ENCODE measurements around the gene JUP.

JUP gene

DNA sequence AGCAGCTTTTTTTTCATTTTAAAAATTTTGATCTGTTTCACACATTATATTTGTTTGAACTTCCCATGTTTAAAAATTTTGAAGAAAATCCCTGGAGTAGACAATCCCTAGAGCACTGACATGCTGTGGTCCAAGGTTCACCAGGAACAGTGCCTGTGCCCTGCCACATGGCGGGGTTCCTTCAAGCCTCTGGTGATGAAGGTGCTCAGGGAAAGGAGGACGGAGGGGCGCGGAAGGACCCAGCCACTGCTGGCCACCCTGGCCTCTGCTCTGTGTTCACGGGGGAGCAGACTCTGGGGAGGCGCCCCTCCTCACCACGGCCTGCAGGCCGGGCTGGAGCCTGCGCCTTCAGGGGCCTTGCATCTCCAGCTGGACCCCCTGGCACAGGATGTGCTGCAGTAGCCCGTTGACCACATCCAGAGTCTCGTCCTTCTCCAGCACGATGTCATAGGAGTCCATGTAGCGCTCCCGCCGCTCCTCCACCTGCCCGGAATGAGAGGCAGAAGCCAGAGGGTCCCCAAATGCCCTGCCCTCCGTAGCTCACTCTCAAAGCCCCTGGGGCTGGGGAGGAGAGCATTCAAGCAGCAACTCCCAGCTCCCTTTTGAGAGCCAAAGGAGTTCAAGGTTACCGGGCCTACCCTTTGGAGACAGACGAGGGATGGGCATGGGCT lies 38.8 kb upstream of the JUP start:
- no peak overlapping the region for H3K4me3 ChIP-seq (ENCODE audit: insufficient read depth, low read length, poor library complexity, severe bottlenecking)
- no peaks in the 10 kb centered on the region for H3K9me2 ChIP-seq (replicated peaks; ENCODE audit: insufficient read depth, low read length)
- no peaks in the 10 kb centered on the region for H3K79me2 ChIP-seq (ENCODE audit: insufficient read depth, low read length)
- no peaks in the 10 kb centered on the region for H4K20me1 ChIP-seq (ENCODE audit: low read depth, low read length)
- no peaks in the 10 kb centered on the region for H3K9me3 ChIP-seq (ENCODE audit: insufficient read depth, low read length)
- H3K4me2 ChIP-seq (ENCODE audit: low read depth, low read length, poor library complexity, severe bottlenecking) = no peak overlapping the region
- no peaks in the 10 kb centered on the region for H3F3A ChIP-seq (ENCODE audit: insufficient read depth)
- no peak overlapping the region for H3K9ac ChIP-seq (ENCODE audit: low read length)
- TF ChIP-seq, protein P1, sequence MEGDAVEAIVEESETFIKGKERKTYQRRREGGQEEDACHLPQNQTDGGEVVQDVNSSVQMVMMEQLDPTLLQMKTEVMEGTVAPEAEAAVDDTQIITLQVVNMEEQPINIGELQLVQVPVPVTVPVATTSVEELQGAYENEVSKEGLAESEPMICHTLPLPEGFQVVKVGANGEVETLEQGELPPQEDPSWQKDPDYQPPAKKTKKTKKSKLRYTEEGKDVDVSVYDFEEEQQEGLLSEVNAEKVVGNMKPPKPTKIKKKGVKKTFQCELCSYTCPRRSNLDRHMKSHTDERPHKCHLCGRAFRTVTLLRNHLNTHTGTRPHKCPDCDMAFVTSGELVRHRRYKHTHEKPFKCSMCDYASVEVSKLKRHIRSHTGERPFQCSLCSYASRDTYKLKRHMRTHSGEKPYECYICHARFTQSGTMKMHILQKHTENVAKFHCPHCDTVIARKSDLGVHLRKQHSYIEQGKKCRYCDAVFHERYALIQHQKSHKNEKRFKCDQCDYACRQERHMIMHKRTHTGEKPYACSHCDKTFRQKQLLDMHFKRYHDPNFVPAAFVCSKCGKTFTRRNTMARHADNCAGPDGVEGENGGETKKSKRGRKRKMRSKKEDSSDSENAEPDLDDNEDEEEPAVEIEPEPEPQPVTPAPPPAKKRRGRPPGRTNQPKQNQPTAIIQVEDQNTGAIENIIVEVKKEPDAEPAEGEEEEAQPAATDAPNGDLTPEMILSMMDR (IDR thresholded peaks at IDR 0.05; ENCODE audit: insufficient read depth, low read length, poor library complexity, severe bottlenecking) = no peak
- TF ChIP-seq EZH2phosphoT487 (conservative IDR thresholded peaks at IDR 0.05; ENCODE audit: low read length) = no peak
- no peak overlapping the region for H3K27ac ChIP-seq (ENCODE audit: low read depth, low read length)
- no peak overlapping the region for H2AFZ ChIP-seq (ENCODE audit: low read depth, low read length, severe bottlenecking)
- H3K36me3 ChIP-seq (ENCODE audit: low read length) = 0 out of 2 replicates have a peak, but pooled peaks cover 2% of the 10 kb centered on the region
- no peaks in the 10 kb centered on the region for H3K27me3 ChIP-seq (ENCODE audit: low read length)

DNA sequence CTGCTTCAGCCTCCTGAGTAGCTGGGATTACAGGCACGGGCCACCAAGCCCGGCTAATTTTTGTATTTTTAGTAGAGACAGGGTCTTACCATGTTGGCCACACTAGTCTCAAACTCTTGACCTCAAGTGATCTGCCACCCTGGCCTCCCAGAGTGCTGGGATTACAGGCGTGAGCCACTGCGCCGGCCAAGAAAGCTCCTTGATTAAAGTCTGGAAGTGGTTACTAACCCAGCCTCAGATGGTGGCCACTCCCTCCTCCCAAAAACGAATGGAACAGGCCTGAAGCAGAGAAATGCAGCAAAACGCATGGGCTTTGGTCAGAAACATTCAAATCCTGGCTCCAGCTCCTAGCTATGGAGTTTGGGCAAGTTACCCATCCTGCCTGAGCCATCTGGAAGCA lies 37.6 kb upstream of the JUP start:
- H3K9ac ChIP-seq (ENCODE audit: low read length) = no peak overlapping the region
- TF ChIP-seq, protein P1 (IDR thresholded peaks at IDR 0.05; ENCODE audit: insufficient read depth, low read length, poor library complexity, severe bottlenecking) = no peak
- no peak for TF ChIP-seq EZH2phosphoT487 (conservative IDR thresholded peaks at IDR 0.05; ENCODE audit: low read length)

DNA sequence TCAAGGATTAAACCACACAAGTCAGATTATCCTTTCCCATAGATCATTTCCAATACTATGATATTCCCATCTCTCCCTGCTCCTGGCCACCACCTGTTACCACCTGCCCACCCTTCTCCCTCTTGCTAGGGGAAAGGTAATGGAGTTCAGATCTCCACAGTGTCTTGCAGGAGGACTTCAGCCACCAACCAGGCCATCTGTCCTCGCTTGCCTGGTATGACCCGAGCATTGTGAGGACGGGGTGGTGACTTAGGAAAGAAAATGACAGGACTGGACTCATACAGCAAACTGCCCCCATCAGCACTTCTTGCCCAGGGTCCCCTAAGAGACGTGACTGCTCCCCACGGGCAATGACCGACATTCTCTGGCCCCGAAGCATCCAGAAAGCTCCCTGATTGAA lies 37.1 kb upstream of the JUP start:
- H3K4me2 ChIP-seq (ENCODE audit: low read depth, low read length, poor library complexity, severe bottlenecking) = no peak overlapping the region
- TF ChIP-seq, protein P1 (IDR thresholded peaks at IDR 0.05; ENCODE audit: insufficient read depth, low read length, poor library complexity, severe bottlenecking) = no peak
- no peak for TF ChIP-seq EZH2phosphoT487 (conservative IDR thresholded peaks at IDR 0.05; ENCODE audit: low read length)
- H4K20me1 ChIP-seq (ENCODE audit: low read depth, low read length) = no peaks in the 10 kb centered on the region
- H3K79me2 ChIP-seq (ENCODE audit: insufficient read depth, low read length) = no peaks in the 10 kb centered on the region
- no peaks in the 10 kb centered on the region for H3K27me3 ChIP-seq (ENCODE audit: low read length)
- no peaks in the 10 kb centered on the region for H3K9me2 ChIP-seq (replicated peaks; ENCODE audit: insufficient read depth, low read length)
- no peaks in the 10 kb centered on the region for H3K9me3 ChIP-seq (ENCODE audit: insufficient read depth, low read length)
- H3F3A ChIP-seq (ENCODE audit: insufficient read depth) = no peaks in the 10 kb centered on the region
- H3K27ac ChIP-seq (ENCODE audit: low read depth, low read length) = no peak overlapping the region
- H3K4me3 ChIP-seq (ENCODE audit: insufficient read depth, low read length, poor library complexity, severe bottlenecking) = no peak overlapping the region
- H3K36me3 ChIP-seq (ENCODE audit: low read length) = 0 out of 2 replicates have a peak, but pooled peaks cover 2% of the 10 kb centered on the region
- H2AFZ ChIP-seq (ENCODE audit: low read depth, low read length, severe bottlenecking) = no peak overlapping the region
- H3K9ac ChIP-seq (ENCODE audit: low read length) = no peak overlapping the region

More for the DNA sequence above, 37.6 kb upstream of the JUP start:
- no peaks in the 10 kb centered on the region for H3K9me2 ChIP-seq (replicated peaks; ENCODE audit: insufficient read depth, low read length)
- H3K4me3 ChIP-seq (ENCODE audit: insufficient read depth, low read length, poor library complexity, severe bottlenecking) = no peak overlapping the region
- no peak overlapping the region for H3K4me2 ChIP-seq (ENCODE audit: low read depth, low read length, poor library complexity, severe bottlenecking)
- no peaks in the 10 kb centered on the region for H3K79me2 ChIP-seq (ENCODE audit: insufficient read depth, low read length)
- H4K20me1 ChIP-seq (ENCODE audit: low read depth, low read length) = no peaks in the 10 kb centered on the region
- no peak overlapping the region for H2AFZ ChIP-seq (ENCODE audit: low read depth, low read length, severe bottlenecking)
- no peaks in the 10 kb centered on the region for H3K27me3 ChIP-seq (ENCODE audit: low read length)
- no peaks in the 10 kb centered on the region for H3F3A ChIP-seq (ENCODE audit: insufficient read depth)
- no peaks in the 10 kb centered on the region for H3K9me3 ChIP-seq (ENCODE audit: insufficient read depth, low read length)
- H3K36me3 ChIP-seq (ENCODE audit: low read length) = 0 out of 2 replicates have a peak, but pooled peaks cover 2% of the 10 kb centered on the region
- H3K27ac ChIP-seq (ENCODE audit: low read depth, low read length) = no peak overlapping the region

All from SU-DHL-6 (cell line).